Peyer's patch (tissue), 4 donors: ENCODE data around the gene MAD1L1.

Experiments used
- CTCF ChIP-seq, 6 experiments: fragments of 450-650 bp in 4 of 6; fragments of 200-600 bp in 2 of 6; sonication (generic) in 1 of 6; IDR thresholded peaks; one replicate each; pipeline ENCODE4 v1.5.1; 2017 to 2019; ENCODE audit warnings: antibody characterized with exemption in 6 of 6, mild to moderate bottlenecking in 3 of 6, moderate library complexity in 1 of 6
- POLR2A ChIP-seq, 2 donors: fragments of 450-650 bp; IDR thresholded peaks; one replicate each; pipeline ENCODE4 v1.5.1; 2017; ENCODE audit warnings: antibody characterized with exemption in 2 of 2, mild to moderate bottlenecking in 2 of 2, moderate library complexity in 2 of 2

GRCh38 chr7:1934756-1935155, 298.0 kb downstream of the MAD1L1 start:
- TF ChIP-seq POLR2A (IDR thresholded peaks at IDR 0.05) (no peak), CTCF (IDR thresholded peaks at IDR 0.05) (no peak)
